HCT116 (cell line): ENCODE measurements around the gene CHRNA4. TPM values are rescaled to one million over a fixed set of nuclear protein-coding genes. Genes with fewer than 3 reads are reported as not detected.

Experiments
- ATAC-seq: fragments of 200-7000 bp; cut with Tn5 transposase; 2 replicates; pipeline ENCODE4 v1.9.1; 2020; ENCODE audit warnings: mild to moderate bottlenecking, moderate library complexity
- BruUV-seq: library from RNA; stranded (reverse); fragments of 400-500 nt; replicated peaks from 2 replicates; lab custom pipeline; 2021; lab: Mats Ljungman, UMichigan
- CTCF ChIA-PET: fragments of 300-600 bp; sonication (Branson Sonifier 250); formaldehyde crosslinking; loops from one replicate; lab custom pipeline; 2021; ENCODE audit warnings: antibody characterized with exemption; lab: Charles Lee
- POLR2A ChIA-PET: fragments of 300-600, 350-600 bp; sonication (Branson Sonifier 250); formaldehyde crosslinking; loops from one replicate; lab custom pipeline; 2021; ENCODE audit warnings: antibody characterized with exemption; lab: Charles Lee
- RAD21 ChIA-PET, 2 experiments: fragments of 300-600 bp; sonication (Branson Sonifier 250); formaldehyde crosslinking; loops; one replicate each; lab custom pipeline; 2023; ENCODE audit warnings: low total read pairs in 2 of 2; ENCODE audit not compliant: uncharacterized antibody in 2 of 2, unreplicated experiment in 2 of 2, low non-redundant PET in 1 of 2; lab: Charles Lee
- DNase-seq: peaks from one replicate; pipeline ENCODE4 v3.0.0-alpha.2; 2010; ENCODE audit warnings: low read depth, low spot score
- H2AFZ ChIP-seq: fragments of 200-600 bp; shearing (Covaris generic), sonication (generic); 2 replicates; pipeline ENCODE4 v1.6.1; 2017; ENCODE audit warnings: low read depth, mixed run types, mixed read lengths, antibody characterized with exemption, low read length; ENCODE audit not compliant: poor library complexity, severe bottlenecking
- H3K27ac ChIP-seq: 2 replicates; pipeline ENCODE4 v1.5.1; 2012; ENCODE audit warnings: low read depth, low read length
- H3K27me3 ChIP-seq: fragments of 200-600 bp; sonication (generic); 2 replicates; pipeline ENCODE4 v1.6.1; 2016; ENCODE audit warnings: mixed run types, low read length, mixed read lengths; ENCODE audit not compliant: insufficient read depth
- H3K36me3 ChIP-seq, 2 experiments: fragments of 200-500 bp in 1 of 2; fragments of 200-600 bp in 1 of 2; sonication (Bioruptor generic) in 1 of 2; sonication (generic) in 1 of 2; 2 replicates each; pipeline versions ENCODE4 v1.5.1 to v1.6.1; 2014 to 2016; ENCODE audit warnings: low read length in 2 of 2, inconsistent platforms in 1 of 2, mixed read lengths in 1 of 2, mixed run types in 1 of 2; ENCODE audit not compliant: insufficient read depth in 2 of 2, control insufficient read depth in 1 of 2
- H3K4me1 ChIP-seq, 2 experiments: fragments of 200-600 bp in 1 of 2; sonication (generic) in 1 of 2; 2 replicates each; pipeline versions ENCODE4 v1.5.1 to v1.6.1; 2012 to 2017; ENCODE audit warnings: low read length in 2 of 2, inconsistent platforms in 1 of 2, mild to moderate bottlenecking in 1 of 2, mixed read lengths in 1 of 2, mixed run types in 1 of 2, moderate library complexity in 1 of 2; ENCODE audit not compliant: insufficient read depth in 2 of 2, control insufficient read depth in 1 of 2
- H3K4me2 ChIP-seq: fragments of 200-600 bp; sonication (generic); 2 replicates; pipeline ENCODE4 v1.6.1; 2017; ENCODE audit warnings: mixed run types, low read length, mixed read lengths
- H3K4me3 ChIP-seq, 2 experiments: fragments of 200-600 bp in 1 of 2; sonication (generic) in 1 of 2; replicated peaks in 1 of 2; 2 replicates each; pipeline ENCODE4 v1.5.1; 2011 to 2016; ENCODE audit warnings: low read length in 2 of 2, control low read depth in 1 of 2, low read depth in 1 of 2, mild to moderate bottlenecking in 1 of 2, mixed read lengths in 1 of 2, mixed run types in 1 of 2
- H3K79me2 ChIP-seq: fragments of 200-600 bp; sonication (generic); 2 replicates; pipeline ENCODE4 v1.6.1; 2017; ENCODE audit warnings: mild to moderate bottlenecking, mixed run types, low read length, moderate library complexity, mixed read lengths; ENCODE audit not compliant: insufficient read depth
- H3K9ac ChIP-seq: fragments of 200-600 bp; sonication (generic); 2 replicates; pipeline ENCODE4 v1.6.1; 2016; ENCODE audit warnings: low read length, mixed read lengths
- H3K9me2 ChIP-seq: fragments of 200-600 bp; sonication (generic), shearing (Covaris generic); 2 replicates; pipeline ENCODE4 v1.6.1; 2017; ENCODE audit warnings: mixed run types, mild to moderate bottlenecking, moderate library complexity; ENCODE audit not compliant: insufficient read depth
- H3K9me3 ChIP-seq, 2 experiments: fragments of 200-500 bp in 1 of 2; fragments of 200-600 bp in 1 of 2; sonication (Bioruptor generic) in 1 of 2; sonication (generic) in 1 of 2; 2 replicates each; pipeline ENCODE4 v1.6.1; 2014 to 2017; ENCODE audit warnings: low read length in 2 of 2, mixed read lengths in 2 of 2, inconsistent platforms in 1 of 2, low read depth in 1 of 2, mild to moderate bottlenecking in 1 of 2, mixed run types in 1 of 2, moderate library complexity in 1 of 2; ENCODE audit not compliant: control insufficient read depth in 1 of 2, insufficient read depth in 1 of 2
- H4K20me1 ChIP-seq: fragments of 200-600 bp; sonication (generic), shearing (Covaris generic); 2 replicates; pipeline ENCODE4 v1.6.1; 2017; ENCODE audit warnings: mixed run types, mild to moderate bottlenecking, moderate library complexity; ENCODE audit not compliant: insufficient read depth
- CTCF ChIP-seq, 3 experiments: fragments of 200-600 bp in 1 of 3; sonication (generic) in 1 of 3; IDR thresholded peaks in 2 of 3; conservative IDR thresholded peaks in 1 of 3; 2 replicates each; pipeline ENCODE4 v1.5.1; 2012 to 2017; ENCODE audit warnings: low read depth in 2 of 3, low read length in 2 of 3, antibody characterized with exemption in 1 of 3, borderline replicate concordance in 1 of 3, control low read depth in 1 of 3, mild to moderate bottlenecking in 1 of 3, mixed read lengths in 1 of 3, mixed run types in 1 of 3, moderate library complexity in 1 of 3; ENCODE audit not compliant: insufficient read depth in 1 of 3
- POLR2A ChIP-seq: IDR thresholded peaks from 2 replicates; pipeline ENCODE4 v1.7.0; 2011; ENCODE audit warnings: borderline replicate concordance; ENCODE audit not compliant: insufficient read depth, insufficient read length; ENCODE audit errors: extremely low read depth
- SP1 ChIP-seq: IDR thresholded peaks from 2 replicates; pipeline ENCODE4 v1.6.1; 2012; ENCODE audit warnings: low read depth
- TCF7L2 ChIP-seq: IDR thresholded peaks from 2 replicates; pipeline ENCODE4 v1.7.0; 2011; ENCODE audit warnings: borderline replicate concordance, inconsistent platforms; ENCODE audit not compliant: insufficient read depth, insufficient read length; ENCODE audit errors: extremely low read depth
- intact Hi-C: fragments of 100-400 bp; cut with micrococcal nuclease; formaldehyde crosslinking; loops from 2 replicates; pipeline ENCODE4 v1.10.0; 2022
- total RNA-seq: library from RNA; stranded (reverse); gene quantifications from one replicate; pipeline ENCODE4 v1.2.1, GENCODE V29; 2021; ENCODE audit not compliant: unreplicated experiment

The CHRNA4 gene
- total RNA-seq, 1 experiment from 2014 or later: not detected

GRCh38 chr20:63363013-63363957, 2.1 kb upstream of the CHRNA4 start:
- ChIA-PET RAD21 (no interaction called here), POLR2A (no interaction called here), CTCF (no interaction called here)
- no peaks in the 10 kb centered on the region for H3K9me3 ChIP-seq
- H3K27me3 ChIP-seq: no peaks in the 10 kb centered on the region
- no peak overlapping the region for H3K27ac ChIP-seq
- no peak overlapping the region for H2AFZ ChIP-seq
- no peaks in the 10 kb centered on the region for H3K36me3 ChIP-seq
- H4K20me1 ChIP-seq: no peaks in the 10 kb centered on the region
- no peak overlapping the region for H3K4me2 ChIP-seq
- H3K79me2 ChIP-seq: no peaks in the 10 kb centered on the region
- H3K4me1 ChIP-seq: no peaks in the 10 kb centered on the region
- no peaks in the 10 kb centered on the region for H3K9me2 ChIP-seq
- TF ChIP-seq CTCF (IDR thresholded peaks at IDR 0.05 in 2 of 3, conservative IDR thresholded peaks at IDR 0.05 in 1 of 3; ENCODE audit: borderline replicate concordance in 1 of 3, insufficient read depth in 1 of 3, low read depth in 2 of 3, low read length in 2 of 3) (no peak), TCF7L2 (no peak)
- no TSS peak for BruUV-seq
- no peak overlapping the region for H3K4me3 ChIP-seq
- no peak overlapping the region for H3K9ac ChIP-seq
- DNase-seq (no peak), ATAC-seq (no peak)
- intact Hi-C loops: no loop called here

GRCh38 chr20:63362436-63363009, 1.4 kb upstream of the CHRNA4 start:
- Histone ChIP-seq H3K9me2 (no peaks in the 10 kb centered on the region), H3K27ac (no peak overlapping the region), H3K27me3 (no peaks in the 10 kb centered on the region), H3K9me3 (no peaks in the 10 kb centered on the region), H3K4me2 (no peak overlapping the region), H4K20me1 (no peaks in the 10 kb centered on the region), H3K4me1 (no peaks in the 10 kb centered on the region), H3K9ac (no peak overlapping the region), H3K36me3 (no peaks in the 10 kb centered on the region), H2AFZ (no peak overlapping the region), H3K4me3 (no peak overlapping the region), H3K79me2 (no peaks in the 10 kb centered on the region)
- ChIA-PET POLR2A (no interaction called here), RAD21 (no interaction called here), CTCF (interaction anchor here (0.9 kb wide), 1 partner anchor 138 kb away, joined by 3 read pairs; no protein-coding TSS in a partner anchor)
- ATAC-seq (no peak), DNase-seq (no peak)
- TF ChIP-seq POLR2A (no peak), CTCF (IDR thresholded peaks at IDR 0.05 in 2 of 3, conservative IDR thresholded peaks at IDR 0.05 in 1 of 3; ENCODE audit: borderline replicate concordance in 1 of 3, insufficient read depth in 1 of 3, low read depth in 2 of 3, low read length in 2 of 3) (no peak), SP1 (no peak)
- no TSS peak for BruUV-seq
- intact Hi-C loops: no loop called here
